GM12872 (cell line): ENCODE measurements around the gene NDUFAB1.

Source experiments
- TF ChIP-seq, protein P1 (sequence below): IDR thresholded peaks from 3 replicates; pipeline ENCODE4 v1.5.1; 2011; ENCODE audit warnings: low read depth, mild to moderate bottlenecking, low read length, moderate library complexity; ENCODE audit not compliant: insufficient read depth

Gene NDUFAB1

DNA sequence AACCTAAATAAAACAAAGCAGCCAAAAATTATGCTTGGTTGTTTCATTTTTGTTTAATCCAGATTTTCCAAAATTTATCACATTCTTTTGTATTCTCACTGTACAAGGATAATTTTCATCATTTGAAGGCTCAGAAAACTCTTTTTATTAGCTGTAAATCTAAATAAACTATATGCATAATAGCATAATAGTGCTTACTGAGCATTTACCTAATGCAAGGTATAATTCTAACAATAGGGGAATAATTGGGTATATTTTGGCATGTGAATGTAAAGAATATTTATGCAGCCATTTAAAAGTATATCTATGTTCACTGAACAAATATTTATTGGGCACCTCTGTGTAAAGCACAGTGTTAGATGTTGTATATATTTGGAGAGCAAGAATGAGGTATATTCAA, 28.0 kb upstream of the NDUFAB1 start:
- TF ChIP-seq, protein P1, sequence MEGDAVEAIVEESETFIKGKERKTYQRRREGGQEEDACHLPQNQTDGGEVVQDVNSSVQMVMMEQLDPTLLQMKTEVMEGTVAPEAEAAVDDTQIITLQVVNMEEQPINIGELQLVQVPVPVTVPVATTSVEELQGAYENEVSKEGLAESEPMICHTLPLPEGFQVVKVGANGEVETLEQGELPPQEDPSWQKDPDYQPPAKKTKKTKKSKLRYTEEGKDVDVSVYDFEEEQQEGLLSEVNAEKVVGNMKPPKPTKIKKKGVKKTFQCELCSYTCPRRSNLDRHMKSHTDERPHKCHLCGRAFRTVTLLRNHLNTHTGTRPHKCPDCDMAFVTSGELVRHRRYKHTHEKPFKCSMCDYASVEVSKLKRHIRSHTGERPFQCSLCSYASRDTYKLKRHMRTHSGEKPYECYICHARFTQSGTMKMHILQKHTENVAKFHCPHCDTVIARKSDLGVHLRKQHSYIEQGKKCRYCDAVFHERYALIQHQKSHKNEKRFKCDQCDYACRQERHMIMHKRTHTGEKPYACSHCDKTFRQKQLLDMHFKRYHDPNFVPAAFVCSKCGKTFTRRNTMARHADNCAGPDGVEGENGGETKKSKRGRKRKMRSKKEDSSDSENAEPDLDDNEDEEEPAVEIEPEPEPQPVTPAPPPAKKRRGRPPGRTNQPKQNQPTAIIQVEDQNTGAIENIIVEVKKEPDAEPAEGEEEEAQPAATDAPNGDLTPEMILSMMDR, result no peak

DNA sequence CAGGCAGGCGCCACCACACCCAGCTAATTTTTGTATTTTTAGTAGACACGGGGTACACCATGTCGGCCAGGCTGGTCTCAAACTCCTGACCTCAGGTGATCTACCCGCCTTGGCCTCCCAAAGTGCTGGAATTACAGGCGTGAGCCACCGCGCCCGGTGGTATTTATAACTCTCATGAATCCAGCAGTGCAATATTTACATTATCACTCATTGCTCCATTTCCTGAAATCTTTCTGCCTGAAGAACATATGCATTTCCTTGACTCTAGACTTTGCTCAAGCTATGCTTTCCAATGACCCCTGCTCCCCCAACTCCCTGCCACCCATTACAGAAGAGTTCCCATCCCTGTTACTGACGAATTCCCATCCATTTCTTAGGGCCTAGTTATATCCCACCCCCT, 19.7 kb upstream of the NDUFAB1 start:
- TF ChIP-seq, protein P1, result no peak

DNA sequence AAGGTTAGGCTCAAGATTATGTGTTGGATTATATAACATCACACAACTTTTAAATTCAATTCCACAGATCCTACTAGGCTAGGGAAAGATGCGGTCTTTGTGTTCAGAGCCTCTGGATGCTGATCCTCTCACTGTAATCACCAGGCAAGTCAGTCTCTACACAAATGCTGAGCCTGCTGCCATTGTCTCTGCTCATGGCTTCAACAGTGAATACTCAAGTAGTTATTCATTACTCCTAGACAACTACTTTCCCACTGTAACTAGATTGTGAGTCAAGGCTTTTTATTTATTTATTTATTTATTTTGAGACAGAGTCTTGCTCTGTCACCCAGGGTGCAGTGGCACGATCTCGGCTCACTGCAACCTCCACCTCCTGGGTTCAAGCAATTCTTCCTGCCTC, 15.8 kb upstream of the NDUFAB1 start:
- TF ChIP-seq, protein P1, result no peak

DNA sequence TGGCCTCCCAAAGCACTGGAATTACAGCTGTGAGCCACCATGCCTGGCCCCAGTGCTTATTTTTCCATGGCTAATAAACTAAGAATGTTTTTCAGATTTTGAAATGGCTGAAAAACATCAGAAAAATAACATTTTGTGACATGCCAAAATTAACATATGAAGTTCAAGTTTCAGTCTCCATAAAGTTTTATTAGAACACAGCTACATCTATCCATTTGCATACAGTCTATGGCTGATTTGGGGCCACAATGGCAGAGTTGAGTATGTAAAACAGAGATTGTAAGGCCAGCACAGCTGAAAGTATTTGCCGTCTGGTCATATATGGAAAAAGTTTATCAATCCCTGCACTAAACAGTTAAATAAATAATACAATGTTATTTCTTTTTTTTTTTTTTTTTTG, 13.8 kb upstream of the NDUFAB1 start:
- TF ChIP-seq, protein P1, result no peak

DNA sequence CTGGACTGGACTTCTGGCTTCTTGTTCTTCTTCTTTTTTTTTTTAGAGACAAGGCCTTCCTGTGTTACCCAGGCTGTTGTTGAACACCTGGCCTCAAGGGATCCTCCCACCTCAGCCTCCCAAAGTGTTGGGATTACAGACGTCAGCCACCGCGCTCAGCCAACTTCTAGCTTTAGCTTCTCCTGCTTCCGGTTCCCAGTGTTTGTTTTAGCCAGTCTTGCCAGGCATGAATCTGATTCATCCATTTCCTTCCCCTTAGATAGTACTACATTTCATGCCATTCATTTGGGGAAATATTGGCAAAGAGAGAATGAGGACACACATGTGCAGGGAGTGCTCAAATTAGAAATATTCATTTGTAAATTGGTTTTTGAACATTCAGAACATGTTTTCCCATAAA, 12.1 kb upstream of the NDUFAB1 start:
- TF ChIP-seq, protein P1, result no peak

DNA sequence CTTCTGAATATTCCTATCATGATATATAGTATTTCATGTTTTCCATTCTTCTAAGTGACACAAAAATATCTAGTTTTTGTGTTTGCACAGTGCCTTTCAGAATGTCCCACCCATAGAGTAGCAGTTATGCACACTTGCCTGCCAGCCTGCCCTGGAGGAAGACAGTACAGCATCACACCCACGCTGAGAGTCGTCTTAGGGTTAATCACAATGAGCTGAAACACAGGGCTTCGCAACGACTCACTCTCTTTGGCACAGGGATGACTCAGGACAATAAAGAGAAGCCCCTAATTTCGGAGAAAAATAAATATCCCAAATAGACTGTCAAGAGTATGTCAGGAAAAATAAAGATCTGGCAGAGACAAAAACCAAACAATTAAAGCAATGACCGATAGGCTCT, 11.6 kb upstream of the NDUFAB1 start:
- TF ChIP-seq, protein P1, result no peak

DNA sequence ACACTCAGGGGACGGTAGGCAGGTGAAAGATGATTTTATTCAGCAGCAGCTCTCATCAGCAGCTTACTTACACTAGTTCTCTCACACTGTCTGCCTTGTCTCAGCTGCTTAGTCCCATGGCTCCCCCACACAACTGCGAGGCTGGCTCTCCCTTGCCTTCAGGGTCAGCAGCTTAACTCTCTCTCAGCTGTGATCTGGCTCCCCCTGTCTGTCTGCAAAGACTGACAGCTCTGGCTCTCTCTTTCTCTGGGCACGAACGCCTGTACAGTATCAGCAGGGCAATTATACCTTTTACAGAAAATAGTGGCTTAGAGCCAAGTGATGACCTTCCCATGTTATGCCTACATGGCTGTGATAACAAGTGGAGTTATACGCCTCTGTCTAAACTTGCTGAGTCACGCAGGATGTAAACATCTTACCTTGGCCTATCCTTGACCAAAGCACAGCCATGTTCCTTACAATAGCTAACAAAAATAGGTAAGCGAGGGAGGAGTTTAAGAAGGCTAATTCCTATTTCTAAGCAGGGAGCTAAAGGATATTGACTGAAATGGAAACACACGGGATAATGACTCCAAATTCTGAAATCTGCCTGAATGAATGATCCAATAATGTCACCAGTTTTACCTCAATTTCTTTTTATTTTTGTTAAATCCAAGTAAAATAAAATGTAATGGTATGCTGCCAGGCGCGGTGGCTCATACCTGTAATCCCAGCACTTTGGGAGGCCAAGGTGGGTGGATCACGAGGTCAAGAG, 1.1 kb upstream of the NDUFAB1 start:
- TF ChIP-seq, protein P1, result peak; percentile 59
